Chondrocyte (in vitro differentiated cells): ENCODE data around the gene ANKH. TPM values are rescaled to one million over a fixed set of nuclear protein-coding genes. Genes with fewer than 3 reads are reported as not detected.

Experiments used
- DNase-seq: peaks from one replicate; pipeline ENCODE4 v3.0.0; 2021; ENCODE audit warnings: mixed read lengths, low spot score
- H3K27ac Mint-ChIP-seq: one replicate; pipeline ENCODE4 v1.8.0; 2021; ENCODE audit warnings: mild to moderate bottlenecking, moderate library complexity, mixed read lengths; ENCODE audit not compliant: unreplicated experiment
- H3K27me3 Mint-ChIP-seq: 2 replicates; pipeline ENCODE4 v1.8.0; 2021; ENCODE audit warnings: low read depth, mixed read lengths
- H3K36me3 Mint-ChIP-seq: 2 replicates; pipeline ENCODE4 v1.8.0; 2021; ENCODE audit warnings: low read depth, mixed read lengths
- H3K4me1 Mint-ChIP-seq: 2 replicates; pipeline ENCODE4 v1.8.0; 2021; ENCODE audit warnings: low read depth, mild to moderate bottlenecking, mixed read lengths
- H3K4me3 Mint-ChIP-seq: one replicate; pipeline ENCODE4 v1.8.0; 2021; ENCODE audit warnings: mild to moderate bottlenecking, moderate library complexity, mixed read lengths; ENCODE audit not compliant: unreplicated experiment
- H3K9me3 Mint-ChIP-seq: 2 replicates; pipeline ENCODE4 v1.8.0; 2021; ENCODE audit warnings: low read depth, mixed read lengths
- total RNA-seq: library from RNA; stranded (reverse); gene quantifications from 3 replicates; pipeline ENCODE4 v1.2.1, GENCODE V29; 2021
- TF ChIP-seq, protein P1 (sequence below): fragments of 200-600 bp; sonication (generic); IDR thresholded peaks from 2 replicates; pipeline ENCODE4 v1.5.0; 2021; ENCODE audit warnings: antibody characterized with exemption, mild to moderate bottlenecking, moderate library complexity

Gene ANKH
- total RNA-seq, 1 donor from 2014 or later: 114 TPM

DNA sequence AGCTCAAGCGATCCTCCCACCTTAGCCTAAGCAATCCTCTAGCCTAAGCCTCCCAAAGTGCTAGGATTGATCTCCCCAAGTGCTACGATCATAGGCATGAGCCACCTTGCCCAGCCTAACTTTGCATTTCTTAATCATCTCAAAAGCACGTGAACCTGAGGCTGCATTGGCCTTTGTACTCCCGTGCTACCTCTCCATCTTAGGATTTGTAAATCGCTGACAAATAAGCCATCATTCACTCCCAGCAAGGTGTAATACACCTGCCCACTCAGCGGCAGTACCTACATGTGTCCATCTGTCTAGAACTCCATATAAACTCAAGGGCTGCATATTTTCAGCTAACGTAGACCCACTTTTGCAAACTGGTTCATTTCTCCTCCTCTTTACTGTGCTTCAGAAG is 2.8 kb downstream of the ANKH start:
- peaks cover 35% of the 10 kb centered on the region for H3K4me1 Mint-ChIP-seq
- DNase-seq: no peak
- TF ChIP-seq, protein P1, sequence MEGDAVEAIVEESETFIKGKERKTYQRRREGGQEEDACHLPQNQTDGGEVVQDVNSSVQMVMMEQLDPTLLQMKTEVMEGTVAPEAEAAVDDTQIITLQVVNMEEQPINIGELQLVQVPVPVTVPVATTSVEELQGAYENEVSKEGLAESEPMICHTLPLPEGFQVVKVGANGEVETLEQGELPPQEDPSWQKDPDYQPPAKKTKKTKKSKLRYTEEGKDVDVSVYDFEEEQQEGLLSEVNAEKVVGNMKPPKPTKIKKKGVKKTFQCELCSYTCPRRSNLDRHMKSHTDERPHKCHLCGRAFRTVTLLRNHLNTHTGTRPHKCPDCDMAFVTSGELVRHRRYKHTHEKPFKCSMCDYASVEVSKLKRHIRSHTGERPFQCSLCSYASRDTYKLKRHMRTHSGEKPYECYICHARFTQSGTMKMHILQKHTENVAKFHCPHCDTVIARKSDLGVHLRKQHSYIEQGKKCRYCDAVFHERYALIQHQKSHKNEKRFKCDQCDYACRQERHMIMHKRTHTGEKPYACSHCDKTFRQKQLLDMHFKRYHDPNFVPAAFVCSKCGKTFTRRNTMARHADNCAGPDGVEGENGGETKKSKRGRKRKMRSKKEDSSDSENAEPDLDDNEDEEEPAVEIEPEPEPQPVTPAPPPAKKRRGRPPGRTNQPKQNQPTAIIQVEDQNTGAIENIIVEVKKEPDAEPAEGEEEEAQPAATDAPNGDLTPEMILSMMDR: no peak
- H3K27me3 Mint-ChIP-seq: no peaks in the 10 kb centered on the region
- peak overlapping the region; percentile 94 for H3K4me3 Mint-ChIP-seq
- H3K27ac Mint-ChIP-seq: no peak overlapping the region
- no peaks in the 10 kb centered on the region for H3K9me3 Mint-ChIP-seq
- H3K36me3 Mint-ChIP-seq: no peaks in the 10 kb centered on the region

- peaks cover 22% of the 10 kb centered on the region for H3K4me1 Mint-ChIP-seq
- no peaks in the 10 kb centered on the region for H3K9me3 Mint-ChIP-seq
- no peak for DNase-seq
- TF ChIP-seq, protein P1: no peak
- no peaks in the 10 kb centered on the region for H3K36me3 Mint-ChIP-seq
- no peaks in the 10 kb centered on the region for H3K27me3 Mint-ChIP-seq
- H3K27ac Mint-ChIP-seq: no peak overlapping the region
- H3K4me3 Mint-ChIP-seq: no peak overlapping the region
Measured at GRCh38 chr5:14864181-14864812, 7.3 kb downstream of the ANKH start.

DNA sequence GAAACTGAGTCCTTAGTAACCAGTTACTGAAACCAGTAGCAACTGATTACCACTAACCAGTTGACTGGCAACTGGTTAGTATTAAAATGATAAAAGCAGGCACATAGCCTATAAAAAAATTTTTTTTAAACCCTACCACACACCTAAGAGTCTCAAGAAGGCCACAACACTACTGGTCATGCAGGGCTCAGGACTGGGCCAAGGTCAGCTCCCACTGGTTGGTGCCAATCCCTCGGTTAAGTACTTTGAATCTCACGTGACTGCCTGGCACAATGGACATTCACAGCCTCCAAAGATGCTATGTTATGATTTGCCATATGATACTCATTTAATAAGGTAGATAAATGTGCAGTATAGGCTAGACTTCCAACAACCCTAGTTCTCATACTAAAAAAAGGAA is 8.5 kb downstream of the ANKH start:
- peaks cover 16% of the 10 kb centered on the region for H3K4me1 Mint-ChIP-seq

DNA sequence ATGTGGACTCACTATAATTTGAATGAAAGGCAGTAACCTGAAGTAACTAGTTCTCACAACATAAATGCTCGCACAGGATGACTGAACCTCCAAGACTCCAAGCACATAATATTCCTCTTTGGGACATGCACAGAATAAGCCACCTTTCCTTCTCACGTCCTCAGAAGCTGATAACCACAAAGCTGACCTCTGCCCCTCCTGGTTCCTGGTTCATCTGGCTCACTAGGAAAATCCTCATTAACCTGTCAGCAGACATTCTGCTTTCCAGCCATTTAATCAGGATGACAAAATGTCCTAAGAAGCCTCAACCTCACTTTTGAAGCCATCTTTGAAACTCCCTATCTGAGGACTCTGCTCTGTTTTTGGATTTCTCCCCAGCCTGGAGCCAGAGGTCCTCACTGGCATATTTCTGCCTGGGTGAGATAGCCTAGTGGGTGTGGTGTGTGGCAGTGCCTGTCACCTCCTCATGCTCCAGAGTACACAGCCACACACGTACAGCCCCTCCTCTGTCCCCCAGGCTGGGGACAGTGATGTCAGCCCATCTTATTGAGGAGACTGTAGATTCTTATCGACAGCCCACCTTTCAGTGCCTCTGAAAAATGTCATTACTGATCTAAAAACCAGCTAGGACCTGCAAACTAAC is 10.3 kb downstream of the ANKH start:
- H3K27me3 Mint-ChIP-seq: no peaks in the 10 kb centered on the region
- DNase-seq: no peak
- H3K9me3 Mint-ChIP-seq: no peaks in the 10 kb centered on the region
- TF ChIP-seq, protein P1: no peak
- H3K4me1 Mint-ChIP-seq: peaks cover 12% of the 10 kb centered on the region
- no peaks in the 10 kb centered on the region for H3K36me3 Mint-ChIP-seq
- no peak overlapping the region for H3K4me3 Mint-ChIP-seq
- H3K27ac Mint-ChIP-seq: no peak overlapping the region

More for the DNA sequence above, 8.5 kb downstream of the ANKH start:
- Mint-ChIP-seq H3K36me3 (no peaks in the 10 kb centered on the region), H3K4me3 (no peak overlapping the region), H3K9me3 (no peaks in the 10 kb centered on the region), H3K27ac (no peak overlapping the region), H3K27me3 (no peaks in the 10 kb centered on the region)
- DNase-seq: no peak
- TF ChIP-seq, protein P1: no peak

DNA sequence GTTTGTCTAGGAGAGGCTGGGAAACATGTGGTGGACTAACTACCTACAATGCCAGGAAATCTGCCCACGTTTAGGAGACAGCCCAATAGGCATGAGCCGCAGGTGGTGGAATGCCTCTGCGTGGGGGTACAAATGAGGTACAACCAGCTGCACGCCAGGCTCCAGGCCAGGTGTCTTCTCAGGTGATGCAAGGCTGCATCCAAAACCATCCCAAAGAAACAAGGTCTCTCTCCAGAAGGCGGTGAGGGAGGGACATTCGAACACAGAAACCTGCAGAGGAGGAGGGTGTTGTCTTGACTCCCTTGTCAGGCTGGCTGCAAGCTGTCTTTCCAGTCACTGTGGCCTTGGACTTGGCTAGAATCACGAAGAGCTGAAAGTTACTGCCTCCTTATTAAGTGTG is 11.6 kb downstream of the ANKH start:
- Mint-ChIP-seq H3K27me3 (no peaks in the 10 kb centered on the region), H3K27ac (no peak overlapping the region), H3K36me3 (no peaks in the 10 kb centered on the region), H3K9me3 (no peaks in the 10 kb centered on the region), H3K4me1 (peaks cover 12% of the 10 kb centered on the region), H3K4me3 (no peak overlapping the region)
- TF ChIP-seq, protein P1: no peak
- DNase-seq: no peak
